ENCODE results near the gene TBX15. TPM values are rescaled to one million over a fixed set of nuclear protein-coding genes. Genes with fewer than 3 reads are reported as not detected.

TBX15 gene
- total RNA-seq, 1 donor from 2014 or later: 0.07 TPM

- no peak overlapping the region for H3K4me3 ChIP-seq (ENCODE audit: insufficient read depth, low read depth, low read length)
- H3K27me3 ChIP-seq (ENCODE audit: insufficient read depth, low read length): peaks cover 9% of the 10 kb centered on the region
- Mint-ChIP-seq H3K4me3 (ENCODE audit: unreplicated experiment) (no peak overlapping the region), H3K9me3 (ENCODE audit: unreplicated experiment) (peaks cover 7% of the 10 kb centered on the region), H3K27ac (ENCODE audit: unreplicated experiment) (peak overlapping the region; percentile 35), H3K36me3 (ENCODE audit: low read depth, unreplicated experiment) (no peaks in the 10 kb centered on the region), H3K4me1 (ENCODE audit: low read depth, unreplicated experiment) (peaks cover 40% of the 10 kb centered on the region), H3K27me3 (ENCODE audit: low read depth, unreplicated experiment) (peaks cover 4% of the 10 kb centered on the region)
- no peak overlapping the region for H3K27ac ChIP-seq (ENCODE audit: low read depth, low read length)
- H3K36me3 ChIP-seq (ENCODE audit: insufficient read depth, low read length): no peaks in the 10 kb centered on the region
- DNase-seq (ENCODE audit: low read depth) (no peak), FAIRE-seq (no peak)
- TF ChIP-seq, protein P1, sequence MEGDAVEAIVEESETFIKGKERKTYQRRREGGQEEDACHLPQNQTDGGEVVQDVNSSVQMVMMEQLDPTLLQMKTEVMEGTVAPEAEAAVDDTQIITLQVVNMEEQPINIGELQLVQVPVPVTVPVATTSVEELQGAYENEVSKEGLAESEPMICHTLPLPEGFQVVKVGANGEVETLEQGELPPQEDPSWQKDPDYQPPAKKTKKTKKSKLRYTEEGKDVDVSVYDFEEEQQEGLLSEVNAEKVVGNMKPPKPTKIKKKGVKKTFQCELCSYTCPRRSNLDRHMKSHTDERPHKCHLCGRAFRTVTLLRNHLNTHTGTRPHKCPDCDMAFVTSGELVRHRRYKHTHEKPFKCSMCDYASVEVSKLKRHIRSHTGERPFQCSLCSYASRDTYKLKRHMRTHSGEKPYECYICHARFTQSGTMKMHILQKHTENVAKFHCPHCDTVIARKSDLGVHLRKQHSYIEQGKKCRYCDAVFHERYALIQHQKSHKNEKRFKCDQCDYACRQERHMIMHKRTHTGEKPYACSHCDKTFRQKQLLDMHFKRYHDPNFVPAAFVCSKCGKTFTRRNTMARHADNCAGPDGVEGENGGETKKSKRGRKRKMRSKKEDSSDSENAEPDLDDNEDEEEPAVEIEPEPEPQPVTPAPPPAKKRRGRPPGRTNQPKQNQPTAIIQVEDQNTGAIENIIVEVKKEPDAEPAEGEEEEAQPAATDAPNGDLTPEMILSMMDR (IDR thresholded peaks at IDR 0.05; ENCODE audit: insufficient read depth, low read depth, low read length): no peak
- no peak for TF ChIP-seq EZH2 (IDR thresholded peaks at IDR 0.05; ENCODE audit: insufficient read depth, low read length)
- peaks cover 2% of the 10 kb centered on the region for H3K9me3 ChIP-seq (ENCODE audit: insufficient read depth, low read depth, low read length)
- H4K20me1 ChIP-seq (ENCODE audit: insufficient read depth, low read length): no peaks in the 10 kb centered on the region
- H3K4me1 ChIP-seq (ENCODE audit: insufficient read depth, low read length): peaks cover 23% of the 10 kb centered on the region
- no peak overlapping the region for H3K9ac ChIP-seq (ENCODE audit: low read length)
- no peak overlapping the region for H2AFZ ChIP-seq (ENCODE audit: low read depth, low read length)
- H3K4me2 ChIP-seq (ENCODE audit: low read length): no peak overlapping the region
- no peaks in the 10 kb centered on the region for H3K79me2 ChIP-seq (ENCODE audit: insufficient read depth, low read length)
These were observed 24.2 kb upstream of the TBX15 start for GRCh38 chr1:119012383-119012782.

GRCh38 chr1:119011706-119012105, 23.6 kb upstream of the TBX15 start:
- no peaks in the 10 kb centered on the region for H3K79me2 ChIP-seq (ENCODE audit: insufficient read depth, low read length)
- no peak overlapping the region for H3K27ac ChIP-seq (ENCODE audit: low read depth, low read length)
- DNase-seq (ENCODE audit: low read depth) (no peak), FAIRE-seq (no peak)
- H4K20me1 ChIP-seq (ENCODE audit: insufficient read depth, low read length): no peaks in the 10 kb centered on the region
- H3K4me1 ChIP-seq (ENCODE audit: insufficient read depth, low read length): peaks cover 23% of the 10 kb centered on the region
- no peak overlapping the region for H3K4me3 Mint-ChIP-seq (ENCODE audit: unreplicated experiment)
- peaks cover 2% of the 10 kb centered on the region for H3K9me3 ChIP-seq (ENCODE audit: insufficient read depth, low read depth, low read length)
- H3K9me3 Mint-ChIP-seq (ENCODE audit: unreplicated experiment): peaks cover 7% of the 10 kb centered on the region
- no peak overlapping the region for H3K4me2 ChIP-seq (ENCODE audit: low read length)
- H3K36me3 ChIP-seq (ENCODE audit: insufficient read depth, low read length): no peaks in the 10 kb centered on the region
- no peak overlapping the region for H3K4me3 ChIP-seq (ENCODE audit: insufficient read depth, low read depth, low read length)
- no peak overlapping the region for H2AFZ ChIP-seq (ENCODE audit: low read depth, low read length)
- H3K36me3 Mint-ChIP-seq (ENCODE audit: low read depth, unreplicated experiment): no peaks in the 10 kb centered on the region
- H3K9ac ChIP-seq (ENCODE audit: low read length): no peak overlapping the region
- TF ChIP-seq EZH2 (IDR thresholded peaks at IDR 0.05; ENCODE audit: insufficient read depth, low read length): no peak
- TF ChIP-seq, protein P1 (IDR thresholded peaks at IDR 0.05; ENCODE audit: insufficient read depth, low read depth, low read length): no peak
- peaks cover 40% of the 10 kb centered on the region for H3K4me1 Mint-ChIP-seq (ENCODE audit: low read depth, unreplicated experiment)
- peak overlapping the region; percentile 54 for H3K27ac Mint-ChIP-seq (ENCODE audit: unreplicated experiment)
- peaks cover 16% of the 10 kb centered on the region for H3K27me3 ChIP-seq (ENCODE audit: insufficient read depth, low read length)
- peaks cover 4% of the 10 kb centered on the region for H3K27me3 Mint-ChIP-seq (ENCODE audit: low read depth, unreplicated experiment)

DNA sequence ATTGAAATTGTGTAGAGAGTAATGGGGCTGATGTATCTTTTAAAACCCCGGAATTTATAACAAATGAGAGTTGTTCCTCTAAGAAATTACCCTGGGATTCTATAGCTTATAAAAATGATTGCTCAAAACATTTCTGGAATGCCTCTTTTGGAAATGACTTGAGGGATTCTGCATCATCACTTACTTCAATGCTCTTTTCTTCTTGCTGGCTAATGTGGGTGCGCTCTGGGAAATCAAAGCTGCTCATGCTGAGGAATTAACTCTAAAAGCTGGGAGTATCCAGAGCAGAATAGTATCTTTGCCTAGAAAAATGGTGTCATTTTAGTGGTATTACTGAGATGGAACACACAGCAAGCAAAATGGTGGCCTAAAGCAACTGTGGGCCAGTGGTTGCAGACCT, 23.0 kb upstream of the TBX15 start:
- Mint-ChIP-seq H3K9me3 (ENCODE audit: unreplicated experiment) (peaks cover 11% of the 10 kb centered on the region), H3K4me1 (ENCODE audit: low read depth, unreplicated experiment) (peaks cover 40% of the 10 kb centered on the region), H3K27ac (ENCODE audit: unreplicated experiment) (peak overlapping the region; percentile 54), H3K4me3 (ENCODE audit: unreplicated experiment) (no peak overlapping the region), H3K27me3 (ENCODE audit: low read depth, unreplicated experiment) (peaks cover 10% of the 10 kb centered on the region), H3K36me3 (ENCODE audit: low read depth, unreplicated experiment) (no peaks in the 10 kb centered on the region)
- FAIRE-seq (no peak), DNase-seq (ENCODE audit: low read depth) (no peak)
- H3K27me3 ChIP-seq (ENCODE audit: insufficient read depth, low read length): peaks cover 21% of the 10 kb centered on the region
- H3K4me1 ChIP-seq (ENCODE audit: insufficient read depth, low read length): peaks cover 23% of the 10 kb centered on the region
- H2AFZ ChIP-seq (ENCODE audit: low read depth, low read length): no peak overlapping the region
- no peak overlapping the region for H3K4me2 ChIP-seq (ENCODE audit: low read length)
- H3K9ac ChIP-seq (ENCODE audit: low read length): no peak overlapping the region
- H4K20me1 ChIP-seq (ENCODE audit: insufficient read depth, low read length): no peaks in the 10 kb centered on the region
- H3K36me3 ChIP-seq (ENCODE audit: insufficient read depth, low read length): no peaks in the 10 kb centered on the region
- H3K79me2 ChIP-seq (ENCODE audit: insufficient read depth, low read length): no peaks in the 10 kb centered on the region
- H3K27ac ChIP-seq (ENCODE audit: low read depth, low read length): no peak overlapping the region
- H3K9me3 ChIP-seq (ENCODE audit: insufficient read depth, low read depth, low read length): peaks cover 2% of the 10 kb centered on the region
- H3K4me3 ChIP-seq (ENCODE audit: insufficient read depth, low read depth, low read length): no peak overlapping the region
- TF ChIP-seq EZH2 (IDR thresholded peaks at IDR 0.05; ENCODE audit: insufficient read depth, low read length): no peak
- TF ChIP-seq, protein P1 (IDR thresholded peaks at IDR 0.05; ENCODE audit: insufficient read depth, low read depth, low read length): no peak

Measured in astrocyte (in vitro differentiated cells and primary cell).